GM12878 (cell line): ENCODE data around the gene PPM1N. TPM values are rescaled to one million over a fixed set of nuclear protein-coding genes. Genes with fewer than 3 reads are reported as not detected.

Source experiments
- ATAC-seq: fragments of 200-7000 bp; cut with Tn5 transposase; 3 replicates; pipeline ENCODE4 v1.9.1; 2020; ENCODE audit warnings: mild to moderate bottlenecking, moderate library complexity
- BruUV-seq: library from RNA; stranded (reverse); fragments of 400-500 nt; replicated peaks from 2 replicates; lab custom pipeline; 2021; lab: Mats Ljungman, UMichigan
- CTCF ChIA-PET: fragments of 300-600 bp; sonication (Branson Sonifier 250); formaldehyde crosslinking; extraction: SDS; loops from one replicate; lab custom pipeline; 2021; ENCODE audit warnings: inconsistent platforms; lab: Yijun Ruan, JAX
- POLR2A ChIA-PET: fragments of 350-600 bp; formaldehyde crosslinking; extraction: SDS; loops from one replicate; lab custom pipeline; 2021; ENCODE audit warnings: inconsistent platforms; lab: Charles Lee
- RAD21 ChIA-PET: fragments of 300-600 bp; sonication (Branson Sonifier 250); formaldehyde crosslinking; loops from one replicate; lab custom pipeline; 2023; ENCODE audit warnings: antibody characterized with exemption; ENCODE audit not compliant: unreplicated experiment; lab: Charles Lee
- SMC1A ChIA-PET: fragments of 300-600 bp; sonication (Branson Sonifier 250); formaldehyde crosslinking; loops from one replicate; lab custom pipeline; 2023; ENCODE audit not compliant: unreplicated experiment, uncharacterized antibody; lab: Charles Lee
- DNase-seq: peaks from one replicate; pipeline ENCODE4 v3.0.0-alpha.2; 2011; ENCODE audit warnings: low read depth, low spot score
- FAIRE-seq: peaks from 3 replicates; lab custom pipeline; 2011; peaks lifted over from hg19 to GRCh38; lab: Jason Lieb, UNC
- H2AFZ ChIP-seq: 2 replicates; pipeline ENCODE4 v1.6.0; 2011; ENCODE audit warnings: low read depth, low read length, control low read depth; ENCODE audit not compliant: control insufficient read depth
- H3K27ac ChIP-seq: 2 replicates; pipeline ENCODE4 v1.5.1; 2011; ENCODE audit warnings: control low read depth; ENCODE audit not compliant: control insufficient read depth, insufficient read depth
- H3K27me3 ChIP-seq, 2 experiments: replicated peaks in 1 of 2; 2 replicates each; pipeline versions ENCODE4 v1.6.0 to v1.6.1; 2011; ENCODE audit warnings: low read length in 1 of 2; ENCODE audit not compliant: control insufficient read depth in 2 of 2, insufficient read depth in 2 of 2
- H3K36me3 ChIP-seq, 2 experiments: 2 replicates each; pipeline ENCODE4 v1.5.1; 2011; ENCODE audit warnings: low read length in 1 of 2; ENCODE audit not compliant: control insufficient read depth in 2 of 2, insufficient read depth in 2 of 2
- H3K4me1 ChIP-seq: 2 replicates; pipeline ENCODE4 v1.6.1; 2011; ENCODE audit warnings: mild to moderate bottlenecking, low read length, moderate library complexity, mixed read lengths; ENCODE audit not compliant: control insufficient read depth, insufficient read depth
- H3K4me2 ChIP-seq: 2 replicates; pipeline ENCODE4 v1.6.0; 2011; ENCODE audit warnings: control low read depth; ENCODE audit not compliant: control insufficient read depth, insufficient read depth
- H3K4me3 ChIP-seq: fragments of 200-600 bp; sonication (generic); 2 replicates; pipeline ENCODE4 v1.5.1; 2016
- H3K79me2 ChIP-seq: 2 replicates; pipeline ENCODE4 v1.6.0; 2011; ENCODE audit warnings: low read length; ENCODE audit not compliant: control insufficient read depth, insufficient read depth
- H3K9ac ChIP-seq: 2 replicates; pipeline ENCODE4 v1.8.0; 2011; ENCODE audit warnings: low read length, control low read depth, mixed read lengths; ENCODE audit not compliant: control insufficient read depth, insufficient read depth
- H3K9me3 ChIP-seq: replicated peaks from 3 replicates; pipeline ENCODE4 v1.5.1; 2011; ENCODE audit warnings: mild to moderate bottlenecking, low read length; ENCODE audit not compliant: control insufficient read depth, insufficient read depth
- H4K20me1 ChIP-seq: 2 replicates; pipeline ENCODE4 v1.6.0; 2011; ENCODE audit not compliant: control insufficient read depth, insufficient read depth
- BCL11A ChIP-seq: IDR thresholded peaks from 2 replicates; pipeline ENCODE4 v1.6.1; 2011; ENCODE audit warnings: low read depth, low read length
- CBFB ChIP-seq: IDR thresholded peaks from 2 replicates; pipeline ENCODE4 v1.6.1; 2016; ENCODE audit warnings: antibody characterized with exemption, low read depth
- CREM ChIP-seq: IDR thresholded peaks from 2 replicates; pipeline ENCODE4 v1.6.1; 2014; ENCODE audit warnings: antibody characterized with exemption, low read depth
- NFIC ChIP-seq: IDR thresholded peaks from 2 replicates; pipeline ENCODE4 v1.6.1; 2012; ENCODE audit warnings: low read depth, mild to moderate bottlenecking, inconsistent platforms, low read length, moderate library complexity
- NFYA ChIP-seq: IDR thresholded peaks from 2 replicates; pipeline ENCODE4 v1.6.1; 2011; ENCODE audit warnings: low read depth, mild to moderate bottlenecking, low read length, improper control_type of control experiment, borderline replicate concordance
- TARDBP ChIP-seq: IDR thresholded peaks from 2 replicates; pipeline ENCODE4 v1.6.1; 2016; ENCODE audit warnings: borderline replicate concordance
- WGBS: methylation state at CpG from one replicate; pipeline ENCODE4 v1.1.6; 2016; ENCODE audit warnings: low lambda C conversion rate; ENCODE audit not compliant: insufficient replicate concordance, insufficient coverage; ENCODE audit errors: missing lambda C conversion rate; 5-methylcytosine and 5-hydroxymethylcytosine counted together
- in situ Hi-C: fragments of 300-500 bp; cut with MboI; formaldehyde crosslinking; loops from 9 replicates; pipeline ENCODE4 v1.14.3; 2018; ENCODE audit warnings: mixed read lengths
- intact Hi-C: fragments of 100-400 bp; cut with micrococcal nuclease; formaldehyde crosslinking; loops from one replicate; pipeline ENCODE4 v1.14.2; 2022; ENCODE audit not compliant: unreplicated experiment
- polyA plus RNA-seq, 11 experiments: library from polyadenylated mRNA; depleted of rRNA in 4 of 11; unstranded in 6 of 11; stranded (reverse) in 5 of 11; fragments of >200 nt; fragmentation: Nextera tagmentation in 4 of 11; fragmentation: Illumina TruSeq in 1 of 11; extraction: Ambion mirVana in 4 of 11; extraction: Trizol in 1 of 11; gene quantifications; 1 replicate in 1 of 11; 2 replicates in 10 of 11; pipeline versions ENCODE4 v1.2.1 to v1.2.3, GENCODE V29; 2011 to 2016; ENCODE audit warnings: inconsistent platforms in 2 of 11, missing spikeins in 2 of 11, low read depth in 1 of 11
- total RNA-seq, 4 experiments: library from RNA; depleted of rRNA in 3 of 4; stranded (reverse); fragments of >200 nt in 3 of 4; fragmentation: Illumina TruSeq in 1 of 4; extraction: Trizol in 1 of 4; gene quantifications; 2 replicates each; pipeline versions ENCODE4 v1.2.1 to v1.2.3, GENCODE V29; 2013 to 2021
- TF ChIP-seq, protein P1 (sequence below): IDR thresholded peaks from 2 replicates; pipeline ENCODE4 v1.6.1; 2012; ENCODE audit warnings: low read depth, low read length, improper control_type of control experiment
- TF ChIP-seq, protein P2 (sequence below): fragments of 450-650 bp; IDR thresholded peaks from 2 replicates; pipeline ENCODE4 v1.6.1; 2016; ENCODE audit warnings: mild to moderate bottlenecking, moderate library complexity, borderline replicate concordance

The PPM1N gene
- total and polyA plus RNA-seq, 10 of the 15 experiments (the other 5 are each of a cell fraction or from before 2014, with no cell fraction given) = 1.6 to 5.4 (median 3.7) TPM

DNA sequence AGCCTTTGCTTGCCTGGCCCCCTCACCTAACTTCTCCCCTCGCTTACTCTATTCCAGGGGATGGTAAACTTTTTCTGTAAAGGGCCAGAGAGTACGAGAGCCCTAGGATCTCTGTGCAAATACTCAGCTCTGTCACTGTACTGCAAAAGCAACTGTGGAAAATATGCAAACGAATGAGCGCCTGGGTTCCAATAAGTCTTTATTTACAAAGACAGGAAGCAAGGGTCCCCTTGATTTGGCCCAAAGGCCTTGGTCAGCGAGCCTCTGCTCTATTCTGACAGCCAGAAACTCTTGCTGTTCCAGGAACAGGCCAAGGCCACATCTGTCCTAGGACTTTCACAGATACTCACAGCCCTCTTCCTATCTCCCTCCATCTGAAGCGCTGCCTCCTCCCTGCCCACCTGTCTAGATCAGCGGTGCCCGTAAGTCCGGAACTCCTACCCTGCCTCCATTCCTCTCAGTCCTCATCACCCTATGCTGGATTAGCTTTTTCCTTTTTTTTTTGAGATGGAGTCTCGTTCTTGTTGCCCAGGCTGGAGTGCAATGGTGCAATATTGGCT lies 49.0 kb downstream of the PPM1N start:
- 64% methylated on average over 10 of the region's 10 CpGs for WGBS
- intact Hi-C loops (no loop called here), in situ Hi-C loops (no loop called here)
- no peak for FAIRE-seq
- RAD21 ChIA-PET = interaction anchor here (0.8 kb wide), 1 partner anchor 62 kb away, joined by 3 read pairs; no protein-coding TSS in a partner anchor
- Histone ChIP-seq H3K4me3 (no peak overlapping the region), H3K4me2 (no peak overlapping the region), H3K36me3 (no peaks in the 10 kb centered on the region), H3K27ac (no peak overlapping the region), H4K20me1 (no peaks in the 10 kb centered on the region), H3K9me3 (no peaks in the 10 kb centered on the region), H3K27me3 (no peaks in the 10 kb centered on the region), H2AFZ (no peak overlapping the region), H3K79me2 (no peaks in the 10 kb centered on the region), H3K9ac (no peak overlapping the region), H3K4me1 (peaks cover 24% of the 10 kb centered on the region)
- BruUV-seq = no TSS peak
- SMC1A ChIA-PET = no interaction called here
- no peak for DNase-seq
- ATAC-seq = no peak
- TF ChIP-seq NFYA (no peak), CBFB (no peak), TARDBP (no peak), CREM (no peak), NFIC (no peak), BCL11A (no peak)
- TF ChIP-seq, protein P1, sequence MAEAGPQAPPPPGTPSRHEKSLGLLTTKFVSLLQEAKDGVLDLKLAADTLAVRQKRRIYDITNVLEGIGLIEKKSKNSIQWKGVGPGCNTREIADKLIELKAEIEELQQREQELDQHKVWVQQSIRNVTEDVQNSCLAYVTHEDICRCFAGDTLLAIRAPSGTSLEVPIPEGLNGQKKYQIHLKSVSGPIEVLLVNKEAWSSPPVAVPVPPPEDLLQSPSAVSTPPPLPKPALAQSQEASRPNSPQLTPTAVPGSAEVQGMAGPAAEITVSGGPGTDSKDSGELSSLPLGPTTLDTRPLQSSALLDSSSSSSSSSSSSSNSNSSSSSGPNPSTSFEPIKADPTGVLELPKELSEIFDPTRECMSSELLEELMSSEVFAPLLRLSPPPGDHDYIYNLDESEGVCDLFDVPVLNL = no peak
- TF ChIP-seq, protein P2, sequence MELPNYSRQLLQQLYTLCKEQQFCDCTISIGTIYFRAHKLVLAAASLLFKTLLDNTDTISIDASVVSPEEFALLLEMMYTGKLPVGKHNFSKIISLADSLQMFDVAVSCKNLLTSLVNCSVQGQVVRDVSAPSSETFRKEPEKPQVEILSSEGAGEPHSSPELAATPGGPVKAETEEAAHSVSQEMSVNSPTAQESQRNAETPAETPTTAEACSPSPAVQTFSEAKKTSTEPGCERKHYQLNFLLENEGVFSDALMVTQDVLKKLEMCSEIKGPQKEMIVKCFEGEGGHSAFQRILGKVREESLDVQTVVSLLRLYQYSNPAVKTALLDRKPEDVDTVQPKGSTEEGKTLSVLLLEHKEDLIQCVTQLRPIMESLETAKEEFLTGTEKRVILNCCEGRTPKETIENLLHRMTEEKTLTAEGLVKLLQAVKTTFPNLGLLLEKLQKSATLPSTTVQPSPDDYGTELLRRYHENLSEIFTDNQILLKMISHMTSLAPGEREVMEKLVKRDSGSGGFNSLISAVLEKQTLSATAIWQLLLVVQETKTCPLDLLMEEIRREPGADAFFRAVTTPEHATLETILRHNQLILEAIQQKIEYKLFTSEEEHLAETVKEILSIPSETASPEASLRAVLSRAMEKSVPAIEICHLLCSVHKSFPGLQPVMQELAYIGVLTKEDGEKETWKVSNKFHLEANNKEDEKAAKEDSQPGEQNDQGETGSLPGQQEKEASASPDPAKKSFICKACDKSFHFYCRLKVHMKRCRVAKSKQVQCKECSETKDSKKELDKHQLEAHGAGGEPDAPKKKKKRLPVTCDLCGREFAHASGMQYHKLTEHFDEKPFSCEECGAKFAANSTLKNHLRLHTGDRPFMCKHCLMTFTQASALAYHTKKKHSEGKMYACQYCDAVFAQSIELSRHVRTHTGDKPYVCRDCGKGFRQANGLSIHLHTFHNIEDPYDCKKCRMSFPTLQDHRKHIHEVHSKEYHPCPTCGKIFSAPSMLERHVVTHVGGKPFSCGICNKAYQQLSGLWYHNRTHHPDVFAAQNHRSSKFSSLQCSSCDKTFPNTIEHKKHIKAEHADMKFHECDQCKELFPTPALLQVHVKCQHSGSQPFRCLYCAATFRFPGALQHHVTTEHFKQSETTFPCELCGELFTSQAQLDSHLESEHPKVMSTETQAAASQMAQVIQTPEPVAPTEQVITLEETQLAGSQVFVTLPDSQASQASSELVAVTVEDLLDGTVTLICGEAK = peak; percentile 27; the same call in 1 of the 2 replicates
- POLR2A ChIA-PET = no interaction called here
- CTCF ChIA-PET = interaction anchor here (0.6 to 1.7 kb wide), 2 partner anchors 11 to 16 kb away, joined by 4 read pairs; no protein-coding TSS in a partner anchor
